ENCODE data around the gene LETMD1. TPM values are rescaled to one million over a fixed set of nuclear protein-coding genes. Genes with fewer than 3 reads are reported as not detected.

LETMD1 gene
- total RNA-seq, 4 donors from 2014 or later = 38.5 to 93.2 (median 72.3) TPM

DNA sequence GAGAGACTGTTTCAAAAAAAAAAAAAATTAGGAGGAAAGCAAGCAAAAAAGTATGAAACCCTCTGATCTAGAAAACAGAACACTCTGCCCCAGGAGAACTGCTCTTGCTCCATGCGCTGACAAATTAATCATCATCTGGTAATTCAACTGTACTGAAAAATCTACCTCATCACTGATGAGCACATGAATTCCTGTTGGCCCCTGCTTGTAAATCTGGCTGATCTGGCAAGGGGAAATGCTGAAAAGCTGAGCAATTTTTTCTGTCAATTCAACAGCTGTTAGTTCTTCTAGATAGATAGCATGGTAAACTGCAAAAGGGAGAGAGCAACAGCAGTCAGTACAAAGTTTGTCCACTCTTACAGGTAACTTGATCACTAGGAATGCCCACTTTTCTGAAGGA lies 50.5 kb downstream of the LETMD1 start:
- H3K27ac ChIP-seq = no peak overlapping the region
- 100% methylated on average over 1 of the region's 1 CpG for WGBS
- H3K36me3 ChIP-seq = peaks cover 92% of the 10 kb centered on the region
- TF ChIP-seq POLR2AphosphoS5 (IDR thresholded peaks at IDR 0.05) (no peak), POLR2A (IDR thresholded peaks at IDR 0.05) (no peak), EP300 (IDR thresholded peaks at IDR 0.05) (no peak)
- TF ChIP-seq, protein P1, sequence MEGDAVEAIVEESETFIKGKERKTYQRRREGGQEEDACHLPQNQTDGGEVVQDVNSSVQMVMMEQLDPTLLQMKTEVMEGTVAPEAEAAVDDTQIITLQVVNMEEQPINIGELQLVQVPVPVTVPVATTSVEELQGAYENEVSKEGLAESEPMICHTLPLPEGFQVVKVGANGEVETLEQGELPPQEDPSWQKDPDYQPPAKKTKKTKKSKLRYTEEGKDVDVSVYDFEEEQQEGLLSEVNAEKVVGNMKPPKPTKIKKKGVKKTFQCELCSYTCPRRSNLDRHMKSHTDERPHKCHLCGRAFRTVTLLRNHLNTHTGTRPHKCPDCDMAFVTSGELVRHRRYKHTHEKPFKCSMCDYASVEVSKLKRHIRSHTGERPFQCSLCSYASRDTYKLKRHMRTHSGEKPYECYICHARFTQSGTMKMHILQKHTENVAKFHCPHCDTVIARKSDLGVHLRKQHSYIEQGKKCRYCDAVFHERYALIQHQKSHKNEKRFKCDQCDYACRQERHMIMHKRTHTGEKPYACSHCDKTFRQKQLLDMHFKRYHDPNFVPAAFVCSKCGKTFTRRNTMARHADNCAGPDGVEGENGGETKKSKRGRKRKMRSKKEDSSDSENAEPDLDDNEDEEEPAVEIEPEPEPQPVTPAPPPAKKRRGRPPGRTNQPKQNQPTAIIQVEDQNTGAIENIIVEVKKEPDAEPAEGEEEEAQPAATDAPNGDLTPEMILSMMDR (IDR thresholded peaks at IDR 0.05) = no peak
- no peaks in the 10 kb centered on the region for H3K4me1 ChIP-seq
- no peaks in the 10 kb centered on the region for H3K27me3 ChIP-seq
- no peaks in the 10 kb centered on the region for H3K9me3 ChIP-seq
- no peak for DNase-seq (ENCODE audit: low spot score in 2 of 2)
- H3K4me3 ChIP-seq = no peak overlapping the region

DNA sequence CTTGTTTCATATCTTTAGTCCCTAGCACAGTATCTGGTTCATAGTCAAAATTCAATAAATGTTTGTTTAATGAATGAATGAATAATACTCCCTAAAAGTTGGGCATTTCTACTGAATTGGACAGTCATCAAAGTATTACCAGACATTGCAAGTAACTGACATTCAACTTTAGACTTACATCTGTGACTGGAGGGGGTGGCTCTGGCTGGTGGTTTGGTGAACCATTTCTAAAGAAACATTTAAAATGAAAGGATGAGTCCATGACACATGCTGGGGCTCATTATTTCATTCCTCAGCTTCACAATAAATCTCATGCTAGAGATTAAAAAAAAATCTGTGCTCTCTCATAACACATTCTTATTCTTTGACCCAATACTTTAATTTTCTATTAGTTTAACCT lies 55.9 kb downstream of the LETMD1 start:
- no peak for TF ChIP-seq EP300 (IDR thresholded peaks at IDR 0.05)
- TF ChIP-seq POLR2AphosphoS5 (IDR thresholded peaks at IDR 0.05) = no peak
- TF ChIP-seq, protein P1 (IDR thresholded peaks at IDR 0.05) = no peak
- TF ChIP-seq POLR2A (IDR thresholded peaks at IDR 0.05) = no peak
- DNase-seq (ENCODE audit: low spot score in 2 of 2) = no peak
- no peaks in the 10 kb centered on the region for H3K27me3 ChIP-seq
- H3K4me1 ChIP-seq = no peaks in the 10 kb centered on the region
- peaks cover 84% of the 10 kb centered on the region for H3K36me3 ChIP-seq
- H3K9me3 ChIP-seq = no peaks in the 10 kb centered on the region
- H3K4me3 ChIP-seq = no peak overlapping the region
- H3K27ac ChIP-seq = no peak overlapping the region

DNA sequence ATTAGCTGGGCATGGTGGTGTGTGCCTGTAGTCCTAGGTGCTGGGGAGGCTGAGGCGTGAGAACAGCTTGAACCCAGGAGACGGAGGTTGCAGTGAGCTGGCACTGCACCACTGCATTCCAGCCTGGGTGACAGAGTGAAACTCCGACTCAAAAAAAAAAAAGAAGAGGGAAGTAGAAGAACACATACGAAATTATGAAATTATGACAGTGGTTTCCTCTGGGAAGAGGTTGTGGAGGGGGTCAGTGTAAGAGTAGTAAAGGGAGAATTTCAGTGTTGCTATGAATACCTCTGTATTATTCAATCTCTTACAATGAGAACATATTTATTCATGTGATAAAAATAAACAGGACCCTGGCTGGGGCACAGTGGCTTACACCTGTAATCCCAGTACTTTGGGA lies 60.0 kb downstream of the LETMD1 start:
- no peak overlapping the region for H3K4me3 ChIP-seq
- peaks cover 84% of the 10 kb centered on the region for H3K36me3 ChIP-seq
- H3K27me3 ChIP-seq = no peaks in the 10 kb centered on the region
- 91% methylated on average over 4 of the region's 4 CpGs for WGBS
- no peak overlapping the region for H3K27ac ChIP-seq
- TF ChIP-seq POLR2AphosphoS5 (IDR thresholded peaks at IDR 0.05) = no peak
- no peak for TF ChIP-seq POLR2A (IDR thresholded peaks at IDR 0.05)
- TF ChIP-seq, protein P1 (IDR thresholded peaks at IDR 0.05) = no peak
- no peak for TF ChIP-seq EP300 (IDR thresholded peaks at IDR 0.05)
- H3K9me3 ChIP-seq = no peaks in the 10 kb centered on the region
- H3K4me1 ChIP-seq = no peaks in the 10 kb centered on the region
- DNase-seq (ENCODE audit: low spot score in 2 of 2) = no peak

Other genes starting within 250 kb of the LETMD1 start
- gene TMPRSS12, start 205.4 kb upstream of the LETMD1 start, total RNA-seq = under 1 TPM in 1 of 4 donors, not detected in 3; 0.34 TPM
- not detected for gene HIGD1C, start 95.8 kb upstream of the LETMD1 start, total RNA-seq
- gene SLC11A2, start 21.9 kb upstream of the LETMD1 start, total RNA-seq = 100 to 1,000 TPM in 1 of 4 donors, 10 to 100 TPM in 3; 39.0 to 108 (median 60.2) TPM
- 10 to 100 TPM; 16.5 to 23.3 (median 20.3) TPM for gene CSRNP2, start 35.3 kb downstream of the LETMD1 start, total RNA-seq
- gene TFCP2, start 124.8 kb downstream of the LETMD1 start, total RNA-seq = 10 to 100 TPM; 15.0 to 24.2 (median 18.8) TPM
- 10 to 100 TPM in 2 of 4 donors, 1 to 10 TPM in 2; 9.4 to 36.5 (median 13.6) TPM for gene POU6F1, start 169.7 kb downstream of the LETMD1 start, total RNA-seq
- 100 to 1,000 TPM; 232 to 396 (median 260) TPM for gene DAZAP2, start 190.5 kb downstream of the LETMD1 start, total RNA-seq
- 10 to 100 TPM; 31.6 to 68.7 (median 46.8) TPM for gene SMAGP, start 222.1 kb downstream of the LETMD1 start, total RNA-seq